H54 (cell line): ENCODE data around the gene HM13.
"Not testable (repeated sequence)": the region's sequence is repeated elsewhere in the genome, so short reads cannot be mapped to it uniquely, and the experiment has no call there.

ENCODE experiments used
- DNase-seq: peaks from one replicate; pipeline ENCODE4 v3.0.0; 2011; ENCODE audit warnings: low spot score, mixed read lengths; ENCODE audit not compliant: insufficient read length
- FAIRE-seq: peaks from 3 replicates; lab custom pipeline; 2011; peaks lifted over from hg19 to GRCh38; lab: Jason Lieb, UNC
- POLR2A ChIP-seq: IDR thresholded peaks from 2 replicates; pipeline ENCODE4 v1.6.1; 2011; ENCODE audit warnings: low read depth, mild to moderate bottlenecking, low read length

HM13 gene

DNA sequence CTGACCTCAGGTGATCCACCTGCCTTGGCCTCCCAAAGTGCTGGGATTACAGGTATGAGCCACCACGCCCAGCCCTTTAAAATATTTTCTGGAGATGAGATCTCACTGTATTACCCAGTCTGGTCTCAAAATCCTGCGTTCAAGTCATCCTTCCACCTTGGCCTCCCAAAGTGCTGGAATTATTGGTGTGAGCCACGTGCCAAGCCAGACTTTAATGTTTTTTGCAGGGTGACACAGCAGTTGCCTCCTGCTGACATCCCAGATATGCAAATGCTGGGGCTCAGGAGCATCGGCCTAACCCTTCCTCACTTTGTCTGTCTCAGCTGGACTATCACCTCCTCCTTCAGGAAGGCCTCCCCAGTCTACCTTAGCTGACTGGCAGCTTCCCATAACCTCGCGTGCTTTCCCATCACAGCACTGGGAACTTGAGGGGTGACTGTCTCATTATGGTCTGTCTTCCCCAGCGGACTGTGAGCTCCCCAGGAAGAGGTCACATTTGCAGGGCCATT lies 76.5 kb downstream of the HM13 start:
- no peak for TF ChIP-seq POLR2A
- no peak for DNase-seq
- no peak for FAIRE-seq

DNA sequence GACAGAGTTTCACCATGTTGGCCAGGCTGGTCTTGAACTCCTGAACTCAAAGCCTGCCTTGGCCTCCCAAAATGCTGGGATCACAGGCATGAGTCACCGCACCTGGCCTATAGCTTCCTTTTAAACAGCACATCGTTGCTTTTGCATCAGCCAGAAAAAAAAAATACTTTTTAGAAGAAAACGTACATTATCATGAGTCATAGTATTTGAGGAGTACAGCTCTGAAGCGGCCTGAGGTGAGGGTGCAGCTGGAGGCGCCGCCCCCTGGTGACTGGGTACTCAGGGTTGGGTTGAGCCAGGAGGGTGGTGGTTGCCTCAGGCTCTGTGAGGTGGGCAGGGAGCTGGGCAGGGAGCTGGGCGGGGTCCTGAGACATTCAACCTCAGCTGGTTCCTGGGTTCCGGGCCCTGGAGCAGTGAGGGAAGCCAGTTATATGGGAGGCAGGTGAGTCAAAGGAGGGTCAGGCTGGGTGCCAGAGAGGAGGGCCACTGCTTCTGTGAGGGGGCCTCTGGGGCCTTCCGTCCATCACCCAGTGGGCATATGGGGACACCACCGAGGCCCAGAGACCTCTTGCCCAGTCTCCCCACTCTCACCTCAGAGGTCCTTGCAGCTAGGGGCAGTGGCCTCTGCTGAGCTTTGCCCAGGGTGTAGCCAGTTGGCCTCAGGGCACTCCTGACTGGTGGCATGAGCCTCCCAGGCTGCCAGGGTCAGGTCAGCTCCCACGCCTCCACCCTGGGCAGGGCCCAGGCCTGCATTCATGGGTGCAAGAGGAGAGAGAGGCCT lies 79.2 kb downstream of the HM13 start:
- FAIRE-seq (no peak), DNase-seq (peak; percentile 92)
- TF ChIP-seq POLR2A, result peak; percentile 36

DNA sequence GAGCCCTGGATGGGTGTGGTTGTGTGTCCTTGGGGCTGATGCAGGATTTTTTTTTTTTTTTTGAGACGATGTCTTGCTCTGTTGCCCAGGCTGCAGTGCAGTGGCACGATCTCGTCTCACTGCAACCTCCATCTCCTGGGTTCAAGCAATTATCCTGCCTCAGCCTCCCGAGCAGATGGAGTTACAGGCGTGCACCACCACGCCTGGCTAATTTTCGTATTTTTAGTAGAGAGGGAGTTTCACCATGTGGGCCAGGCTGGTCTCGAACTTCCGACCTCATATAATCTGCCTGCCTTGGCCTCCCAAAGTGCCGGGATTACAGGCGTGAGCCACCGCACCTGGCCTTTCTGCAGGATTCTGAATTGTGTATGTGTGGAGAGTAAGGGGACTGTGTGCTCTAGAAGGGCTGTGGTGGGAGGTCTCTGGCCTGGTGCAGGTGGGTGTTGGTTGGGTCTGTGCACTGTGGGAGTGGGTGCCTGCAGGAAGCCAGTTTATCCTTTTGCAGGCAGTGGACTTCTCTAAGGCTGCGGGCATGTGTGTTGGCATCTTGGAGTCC lies 79.8 kb downstream of the HM13 start:
- FAIRE-seq (no peak), DNase-seq (no peak)
- TF ChIP-seq POLR2A, result no peak

DNA sequence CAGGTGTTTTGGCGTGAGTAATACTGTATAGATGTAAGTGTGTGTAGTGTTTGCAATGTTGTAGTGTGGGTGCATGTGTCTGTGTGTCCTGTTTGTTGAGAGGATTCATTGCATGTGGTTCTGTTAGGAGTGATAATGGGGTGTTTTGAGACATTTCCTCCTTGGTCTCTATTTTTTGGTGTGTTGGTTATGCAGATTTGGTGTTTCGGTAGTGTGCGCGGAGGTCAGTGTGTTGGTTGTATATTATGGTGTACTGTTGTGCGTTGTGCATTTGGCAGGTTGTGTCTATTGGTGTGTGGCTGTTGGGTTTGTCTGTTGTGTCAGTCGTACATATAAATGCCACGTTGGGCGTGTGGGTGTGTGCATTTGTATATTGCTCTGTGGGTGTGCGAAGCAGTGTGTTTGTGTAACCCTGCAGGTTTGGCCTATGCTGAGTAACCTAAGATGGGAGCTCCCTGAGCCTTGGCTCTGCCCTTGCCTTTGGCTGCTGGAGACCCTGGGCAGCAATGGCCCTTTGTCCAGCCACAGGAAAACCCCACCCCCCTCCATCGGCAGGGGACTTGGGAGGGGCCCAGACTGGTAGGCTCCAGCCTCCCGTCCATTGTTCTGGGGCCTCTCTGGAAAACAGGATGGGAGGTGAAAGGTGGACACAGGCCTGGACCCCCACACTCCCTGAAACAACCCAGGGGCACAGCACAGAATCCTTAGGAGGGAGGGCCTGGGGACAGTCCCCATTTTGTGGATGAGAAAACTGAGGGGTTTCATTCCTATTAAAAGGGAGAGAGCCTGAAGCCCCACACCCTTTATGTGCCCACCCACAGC lies 80.5 kb downstream of the HM13 start:
- peak; percentile 36; the same call in 1 of the 2 replicates for TF ChIP-seq POLR2A
- FAIRE-seq (no peak), DNase-seq (no peak)

DNA sequence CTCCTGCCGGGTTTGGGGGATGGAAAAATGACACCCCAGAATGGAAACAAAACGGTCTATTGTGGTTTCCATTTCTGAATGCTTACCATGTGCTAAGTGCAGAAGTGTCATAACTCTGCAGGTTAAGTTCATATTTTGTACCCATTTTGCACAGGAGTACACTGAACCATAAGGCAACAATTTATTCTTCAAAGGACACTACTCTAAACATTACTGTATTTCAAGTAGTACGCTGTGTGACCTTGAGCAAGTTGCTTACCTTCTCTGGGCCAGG lies 81.1 kb downstream of the HM13 start:
- DNase-seq (no peak), FAIRE-seq (no peak)
- TF ChIP-seq POLR2A, result no peak

DNA sequence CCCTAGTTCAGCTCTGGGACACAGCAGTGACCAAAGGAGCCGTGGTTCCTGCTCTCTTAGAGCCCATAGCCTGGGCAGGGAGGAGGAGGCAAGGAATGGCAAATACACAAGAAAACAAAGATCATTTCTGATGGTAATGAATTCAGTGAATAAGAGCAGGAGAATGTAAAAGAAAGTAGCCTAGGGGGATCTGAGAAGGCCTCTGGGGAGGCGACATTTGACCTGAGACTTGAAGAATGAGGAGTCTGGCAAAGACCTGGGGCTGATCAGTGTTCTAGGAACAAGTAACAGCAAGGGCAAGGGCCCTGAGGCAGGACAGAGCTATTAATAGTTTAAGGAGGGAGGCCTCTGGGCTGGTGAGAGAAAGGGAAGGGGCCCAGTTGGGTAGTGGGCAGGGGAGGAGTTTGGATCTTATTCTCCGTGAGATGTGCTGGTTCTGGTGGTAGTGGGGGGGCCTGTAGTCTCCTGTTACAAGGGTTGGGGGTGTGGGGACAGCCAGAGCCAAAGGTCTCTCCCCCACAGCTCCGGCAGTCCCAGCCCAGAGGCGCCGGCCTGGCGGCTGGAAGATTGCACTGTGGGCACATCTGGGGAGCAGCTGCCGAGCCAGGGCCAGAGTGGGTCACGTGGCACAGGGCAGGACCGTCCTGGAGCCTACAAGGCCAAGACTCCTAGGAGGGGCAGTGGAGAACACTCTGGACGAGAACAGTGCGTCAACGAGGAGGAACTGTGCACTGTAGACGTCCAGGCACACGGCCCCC lies 81.6 kb downstream of the HM13 start:
- FAIRE-seq, result no peak
- TF ChIP-seq POLR2A, result peak; percentile 41; the same call in 1 of the 2 replicates
- peak; percentile 71 for DNase-seq

DNA sequence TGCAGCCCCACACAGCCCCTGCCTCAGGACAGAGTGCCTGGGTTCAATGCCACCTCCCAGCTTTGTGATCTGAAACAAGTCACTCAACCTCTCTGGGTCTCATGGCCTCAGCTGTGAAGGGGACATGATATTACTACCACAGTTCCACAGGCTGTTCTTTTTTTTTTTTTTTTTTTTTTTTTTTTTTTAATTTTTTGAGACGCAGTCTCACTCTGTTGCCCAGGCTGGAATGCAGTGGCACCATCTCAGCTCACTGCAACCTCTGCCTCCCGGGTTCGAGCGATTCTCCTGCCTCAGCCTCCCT lies 82.1 kb downstream of the HM13 start:
- FAIRE-seq, DNase-seq: not testable (repeated sequence)

DNA sequence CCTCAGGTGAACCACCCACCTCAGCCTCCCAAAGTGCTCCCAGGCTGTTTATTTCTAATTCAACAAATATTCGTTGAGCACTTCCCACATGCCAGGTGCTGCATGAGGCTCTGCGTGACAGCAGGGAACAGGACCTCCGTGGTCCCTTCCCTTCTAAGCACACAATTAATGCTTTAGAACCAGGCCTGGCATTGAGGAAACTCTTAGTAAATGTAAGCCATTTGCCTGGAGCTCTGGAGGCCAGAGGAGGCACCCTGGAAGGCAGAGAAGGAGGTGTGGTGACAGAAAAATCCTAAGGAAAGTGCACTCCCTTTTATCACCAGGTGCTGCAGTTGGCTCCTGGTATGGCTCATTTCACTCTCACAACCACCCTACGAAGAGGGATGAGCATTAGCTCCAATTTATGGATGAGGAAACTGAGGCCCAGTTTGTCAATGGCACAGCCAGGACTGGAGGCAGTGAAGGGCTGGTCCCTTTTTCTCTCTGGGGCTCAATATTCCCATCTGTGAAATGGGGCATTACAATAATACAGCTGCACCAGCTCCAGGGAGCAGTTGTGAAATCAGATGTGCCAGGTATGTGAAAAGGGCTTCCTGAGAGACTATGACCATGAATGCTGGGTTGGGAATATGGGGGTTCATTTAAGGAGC lies 82.7 kb downstream of the HM13 start:
- FAIRE-seq (no peak), DNase-seq (no peak)
- no peak for TF ChIP-seq POLR2A

DNA sequence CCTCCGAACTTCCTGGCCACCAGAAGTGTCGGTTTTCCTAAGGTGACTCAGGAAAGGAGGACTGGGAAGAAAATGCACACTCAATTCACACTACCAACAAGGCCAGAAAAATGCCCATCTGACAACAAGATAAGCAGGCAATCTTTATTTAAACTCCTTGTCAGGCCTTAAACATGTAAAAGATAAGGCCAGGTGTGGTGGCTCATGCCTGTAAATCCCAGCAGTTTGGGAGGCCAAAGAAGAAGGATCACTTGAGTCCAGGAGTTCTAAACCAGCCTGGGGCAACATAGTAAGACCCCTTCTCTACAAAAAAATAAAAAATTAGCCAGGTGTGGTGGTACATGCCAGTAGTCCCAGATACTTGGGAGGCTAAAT lies 83.2 kb downstream of the HM13 start:
- FAIRE-seq (no peak), DNase-seq (no peak)
- TF ChIP-seq POLR2A, result no peak

DNA sequence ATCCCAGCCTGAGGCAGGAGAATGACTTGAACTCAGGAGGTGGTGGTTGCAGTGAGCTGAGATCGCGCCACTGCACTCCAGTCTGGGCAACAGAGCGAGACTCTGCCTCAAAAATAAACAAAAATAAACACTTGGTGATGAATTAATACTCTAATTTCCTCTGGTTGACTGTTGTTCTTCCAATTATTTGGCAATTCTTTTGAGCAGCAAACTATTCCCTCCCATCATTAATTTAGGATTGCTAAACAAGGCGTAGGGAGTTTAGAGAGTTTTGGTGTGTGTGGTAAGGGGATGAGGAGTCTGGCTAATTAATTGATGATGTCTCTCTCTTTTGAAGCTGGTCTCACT lies 88.2 kb downstream of the HM13 start:
- no peak for TF ChIP-seq POLR2A
- DNase-seq (no peak), FAIRE-seq (no peak)

DNA sequence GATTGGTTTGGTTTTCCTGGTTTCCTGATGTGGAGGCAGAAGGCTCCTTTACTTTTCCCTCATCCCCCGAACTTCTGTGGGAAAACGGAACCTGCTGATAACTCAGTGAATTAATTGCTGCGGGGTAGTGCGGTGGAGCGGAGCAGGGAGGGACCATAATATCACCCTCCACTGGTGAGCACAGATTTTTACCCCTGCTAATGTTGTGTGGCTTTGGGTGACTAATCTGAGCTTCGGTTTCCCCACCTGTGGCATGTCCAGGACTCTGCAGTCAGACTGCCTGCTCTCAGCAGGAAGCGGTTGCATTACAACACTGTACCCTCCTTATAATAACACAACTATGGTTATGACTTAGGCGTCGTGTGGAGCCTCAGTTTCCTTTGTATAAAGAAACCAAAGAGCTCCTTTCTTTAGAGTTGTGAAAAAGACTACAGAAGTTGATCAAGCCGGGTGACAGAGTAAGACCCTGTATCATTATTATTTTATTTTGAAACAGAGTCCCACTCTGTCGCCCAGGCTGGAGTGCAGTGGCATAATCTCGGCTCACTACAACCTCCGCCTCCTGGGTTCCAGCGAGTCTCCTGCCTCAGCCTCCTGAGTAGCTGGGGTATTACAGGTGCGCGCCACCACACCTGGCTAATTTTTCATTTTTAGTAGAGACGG lies 88.7 kb downstream of the HM13 start:
- FAIRE-seq, result peak; percentile 33
- no peak for TF ChIP-seq POLR2A
- DNase-seq, result no peak

DNA sequence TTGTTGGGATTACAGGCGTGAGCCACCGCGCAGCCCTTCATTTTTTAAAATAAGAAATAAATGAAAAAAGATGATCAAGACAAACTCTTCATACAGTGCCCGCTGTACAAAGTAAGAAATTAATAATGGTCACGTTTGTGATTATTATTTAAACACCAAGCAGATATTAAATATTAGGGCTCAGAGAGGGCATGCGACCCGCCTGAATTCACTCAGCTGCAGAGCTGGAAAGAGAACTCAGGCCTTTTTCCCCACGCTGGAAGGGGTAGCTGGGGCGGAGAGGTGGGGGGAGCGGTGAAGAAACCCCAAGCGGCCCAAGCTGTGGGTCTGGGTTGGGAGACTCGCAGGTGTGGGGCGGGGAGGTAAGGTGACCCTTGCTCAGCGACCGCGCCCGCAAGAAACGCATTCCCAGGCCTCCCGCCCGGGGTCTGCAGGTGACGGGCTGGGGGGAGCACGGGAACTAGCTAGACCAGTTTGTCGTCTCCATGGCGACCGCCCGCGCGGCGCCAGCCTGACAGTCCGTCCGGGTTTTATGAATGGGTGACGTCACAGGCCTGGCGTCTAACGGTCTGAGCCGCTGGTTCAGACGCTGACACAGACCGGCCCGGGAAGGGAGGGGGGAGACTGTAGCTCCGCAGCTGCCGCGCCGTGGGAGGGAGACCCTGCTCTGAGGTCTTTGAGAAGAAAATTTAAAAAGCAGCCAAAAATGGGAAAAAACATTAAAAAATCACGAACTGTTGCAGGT lies 89.8 kb downstream of the HM13 start:
- no peak for FAIRE-seq

More for the DNA sequence above, 89.8 kb downstream of the HM13 start:
- DNase-seq, result peak; percentile 70
- TF ChIP-seq POLR2A, result peak; percentile 80
